Inflammatory macrophage treated with lipopolysaccharide for 4 hours (primary cell): Measurements from ENCODE around the gene STK11IP.

Source experiments
- DNase-seq: peaks from one replicate; pipeline ENCODE4 v3.0.0-alpha.2; 2020

Gene STK11IP

GRCh38 chr2:219597552-219598307, at the start of gene STK11IP:
STK11IP (plus strand) TSS chr2:219597857; CDS start chr2:219598120, 263 bp downstream.
- peak; percentile 98 for DNase-seq

GRCh38 chr2:219548990-219549389, 48.7 kb upstream of the STK11IP start:
- DNase-seq = no peak

DNA sequence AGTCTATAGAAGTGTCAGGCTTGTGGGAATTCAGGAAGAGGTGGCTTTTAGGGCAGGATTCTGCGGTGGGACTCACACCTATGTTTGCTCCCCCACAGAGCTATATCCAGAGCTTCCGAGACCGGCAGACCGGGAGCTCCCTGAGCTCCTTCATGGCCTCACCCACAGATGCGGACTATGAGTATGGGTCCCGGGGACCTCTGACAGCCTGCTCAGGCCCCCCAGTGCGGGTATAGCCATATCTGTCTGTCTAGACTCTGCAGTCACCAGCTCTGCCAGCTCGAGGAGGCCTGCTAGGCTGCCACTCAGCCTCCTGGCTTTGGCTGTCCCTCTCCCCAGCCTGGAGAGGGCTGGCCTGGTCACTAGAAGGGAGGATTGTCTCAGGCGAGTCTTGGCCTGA, 48.0 kb upstream of the STK11IP start:
- no peak for DNase-seq

GRCh38 chr2:219551441-219552381, 45.9 kb upstream of the STK11IP start:
- no peak for DNase-seq

GRCh38 chr2:219552382-219553167, 45.1 kb upstream of the STK11IP start:
- peak; percentile 79 for DNase-seq

GRCh38 chr2:219553168-219553417, 44.6 kb upstream of the STK11IP start:
- DNase-seq = no peak

GRCh38 chr2:219553463-219553963, 44.1 kb upstream of the STK11IP start:
- DNase-seq = no peak

- DNase-seq = no peak
Measured at GRCh38 chr2:219554350-219554749, 43.3 kb upstream of the STK11IP start.

GRCh38 chr2:219555956-219556355, 41.7 kb upstream of the STK11IP start:
- no peak for DNase-seq

DNA sequence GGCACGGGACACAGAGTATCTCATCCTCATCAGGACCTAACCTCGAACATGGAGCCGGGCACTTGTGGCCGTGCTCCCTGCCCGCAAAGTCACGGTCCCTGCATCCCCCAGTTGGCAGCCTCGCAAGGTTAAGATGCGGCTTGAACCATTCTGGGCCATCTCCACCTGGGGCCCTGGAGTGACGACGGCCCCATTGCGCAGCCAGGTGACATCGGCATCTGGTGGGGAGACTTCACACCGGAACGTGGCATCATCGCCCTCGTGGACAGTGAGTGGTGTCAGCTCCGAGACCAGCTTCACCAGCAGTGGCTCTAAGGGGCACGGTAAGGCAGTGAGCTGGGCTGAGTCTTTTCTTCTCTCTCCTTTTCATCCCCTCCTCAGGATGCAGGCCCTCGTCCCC, 41.2 kb upstream of the STK11IP start:
- DNase-seq = no peak

- DNase-seq = no peak
Measured at GRCh38 chr2:219557320-219557719, 40.3 kb upstream of the STK11IP start.

DNA sequence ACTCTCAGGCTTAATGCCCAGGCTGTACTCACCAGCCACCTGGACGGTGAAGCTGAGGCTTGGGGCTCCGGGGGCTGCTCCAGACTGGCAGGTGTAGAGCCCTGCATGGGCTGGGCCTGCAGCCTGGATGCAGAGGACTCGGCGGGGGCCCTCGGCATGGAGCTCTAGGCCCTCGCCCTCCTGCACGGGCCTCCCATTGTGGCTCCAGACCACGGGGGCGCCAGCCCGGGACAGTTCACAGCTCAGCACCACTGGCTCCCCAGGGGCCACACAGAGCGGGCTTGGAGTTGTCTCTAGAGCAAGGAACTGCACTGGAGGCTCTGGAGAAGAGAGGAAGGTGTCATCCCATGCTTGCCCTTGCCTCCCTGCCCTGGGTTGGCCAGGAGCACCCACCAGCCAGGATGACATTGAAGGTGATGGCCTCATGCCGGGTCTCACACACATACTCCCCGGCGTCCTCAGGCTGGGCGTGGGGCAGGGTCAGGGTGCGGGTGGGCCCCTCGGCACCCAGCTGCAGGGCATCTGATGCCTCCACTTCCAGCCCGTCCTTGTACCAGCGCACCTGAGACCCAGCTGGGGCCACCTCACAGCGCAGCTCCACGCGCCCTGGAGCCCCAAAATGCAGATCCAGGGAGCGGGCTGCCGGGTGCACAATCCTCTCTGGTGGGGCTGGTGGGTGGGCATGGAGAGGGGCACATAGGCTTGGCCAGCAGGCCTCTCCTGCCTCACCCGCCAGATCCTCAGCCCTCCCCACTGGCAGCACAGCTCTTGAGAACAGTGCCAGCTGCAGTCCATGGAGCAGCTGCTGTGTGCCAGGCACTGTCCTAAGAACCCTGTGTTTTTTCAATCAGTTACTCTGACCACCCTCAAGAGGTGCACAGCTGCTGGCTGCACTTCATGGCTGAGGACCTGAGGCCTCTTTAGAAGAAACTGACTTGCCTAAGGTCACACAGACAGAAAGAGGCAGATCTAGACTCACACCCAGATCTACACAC, 39.6 kb upstream of the STK11IP start:
- DNase-seq = no peak

- no peak for DNase-seq
Measured at GRCh38 chr2:219559156-219559915, 38.3 kb upstream of the STK11IP start.

DNA sequence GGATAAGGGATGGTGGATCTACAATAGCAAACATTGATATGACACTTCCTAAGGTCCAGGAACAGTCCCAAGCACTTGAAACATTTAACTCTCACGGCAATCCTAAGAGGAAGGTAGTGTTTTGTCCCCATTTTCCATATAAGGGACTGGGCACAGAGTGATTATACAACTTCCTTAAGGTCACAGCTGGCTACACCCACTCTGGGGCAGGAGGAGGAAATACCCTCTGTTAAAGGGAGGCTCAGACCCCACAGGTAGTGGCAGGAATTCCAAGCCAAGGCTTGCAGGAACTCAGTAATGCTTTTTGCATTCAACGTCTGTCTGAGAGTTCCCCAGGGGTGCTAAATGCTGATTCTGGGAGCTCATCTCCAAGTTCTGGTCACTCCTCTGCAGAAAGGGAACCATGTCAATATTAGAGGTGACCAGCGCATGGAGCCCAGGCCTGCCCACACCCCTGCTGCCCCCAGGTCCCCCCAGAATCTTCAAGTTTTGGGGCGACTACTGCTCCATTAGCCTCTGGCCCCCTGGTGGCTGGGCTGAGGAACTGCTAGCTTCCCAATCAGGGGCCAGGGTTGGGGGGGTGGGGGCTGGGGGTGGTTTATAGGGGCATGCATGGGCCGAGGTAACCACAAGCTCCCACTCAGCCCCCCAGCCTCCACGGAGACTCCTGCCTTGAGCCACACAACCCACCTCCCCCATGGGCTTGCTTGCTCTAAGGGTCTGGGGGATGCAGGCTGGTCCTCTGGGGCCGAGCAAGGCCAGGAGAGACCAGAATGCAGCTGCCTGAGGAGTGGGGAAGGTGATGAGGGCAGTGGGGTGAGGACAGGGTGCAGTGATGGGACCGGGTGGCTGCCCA, 37.4 kb upstream of the STK11IP start:
- no peak for DNase-seq

- no peak for DNase-seq
Measured at GRCh38 chr2:219560893-219561178, 36.8 kb upstream of the STK11IP start.

DNA sequence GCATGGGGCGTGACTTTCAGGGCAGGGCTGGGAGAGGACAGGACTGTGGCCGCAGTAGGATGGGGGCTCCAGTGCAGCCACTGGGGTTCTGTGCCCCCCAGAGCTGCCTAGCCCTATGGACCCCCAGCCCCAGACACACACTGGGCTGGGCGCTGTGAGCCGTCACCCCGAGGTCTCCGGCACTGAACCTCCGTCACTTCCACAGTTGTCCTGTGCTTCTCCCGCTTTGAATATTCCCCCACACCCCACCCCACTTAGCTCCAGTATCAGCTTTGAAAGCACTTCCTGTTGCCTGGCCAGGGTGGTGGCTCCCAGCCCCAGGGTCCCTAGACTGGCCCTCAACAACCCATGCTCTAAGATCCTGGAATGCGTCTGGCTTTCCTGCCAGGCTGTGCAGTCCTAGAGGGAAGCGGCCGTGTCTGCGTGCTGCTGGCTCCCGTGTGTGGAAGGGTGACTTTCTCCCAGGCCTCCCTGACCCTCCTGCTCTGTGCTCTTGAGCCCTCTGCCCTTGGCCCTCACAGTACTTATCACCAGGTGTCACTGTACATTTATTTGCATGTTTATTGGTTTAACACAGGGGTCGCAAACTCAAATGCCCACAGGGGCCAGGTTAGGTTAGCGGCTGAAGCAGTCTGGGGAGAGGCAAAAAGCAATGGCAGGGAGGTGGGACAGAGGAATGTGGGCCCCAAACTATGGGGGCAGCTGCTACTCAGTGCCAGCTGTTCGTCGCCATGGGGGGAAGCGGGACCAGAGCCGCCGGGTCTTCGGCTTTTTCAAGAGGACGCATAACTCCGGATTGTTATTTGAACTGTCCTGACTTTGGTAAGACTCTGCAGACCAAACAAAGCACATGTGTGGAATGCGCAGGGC, 36.2 kb upstream of the STK11IP start:
- DNase-seq = no peak

DNA sequence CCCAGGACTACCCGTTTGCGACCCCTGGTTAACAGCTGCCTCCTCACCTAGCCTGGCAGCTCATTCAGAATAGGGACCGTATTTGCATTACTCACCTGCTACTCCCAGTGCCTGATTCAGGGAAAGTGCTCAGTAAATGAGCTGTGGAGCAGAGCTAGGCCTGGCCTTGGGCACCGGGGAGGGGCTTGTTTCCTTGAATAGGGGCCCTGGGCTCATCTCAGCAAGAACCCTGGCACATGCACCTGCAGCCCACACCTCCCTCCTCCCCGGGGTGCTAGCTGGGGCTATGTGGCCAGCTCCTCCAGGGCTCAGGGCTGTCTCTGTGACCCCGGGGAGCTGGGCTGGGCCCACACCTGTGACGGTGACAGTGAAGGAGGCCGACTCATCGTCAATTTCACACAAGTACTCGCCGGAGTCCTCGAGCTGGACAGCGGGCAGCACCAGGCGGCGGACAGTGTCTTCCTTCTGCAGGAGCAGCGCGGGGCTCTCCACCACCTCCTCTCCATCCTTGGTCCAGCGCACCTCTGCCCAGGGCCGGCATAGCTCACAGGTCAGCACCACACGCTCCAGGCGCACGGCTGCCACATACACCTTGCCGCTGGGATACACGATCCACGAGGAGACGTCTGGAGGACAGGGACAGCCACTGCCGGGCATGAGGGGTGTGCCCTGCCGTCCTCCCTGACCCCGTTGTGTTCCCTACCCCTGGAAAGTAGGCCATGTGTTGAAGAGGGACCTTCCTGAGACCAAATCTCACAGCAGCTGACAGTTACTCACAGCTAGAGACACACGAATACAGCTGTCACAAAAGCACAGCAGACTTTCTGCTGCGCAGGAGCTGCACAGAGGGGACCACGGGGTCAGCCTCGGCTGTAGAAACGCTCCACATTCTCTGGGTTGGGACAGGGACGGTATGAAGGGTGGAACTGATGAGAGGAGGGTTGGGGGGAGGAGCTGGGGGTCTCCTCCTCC, 35.3 kb upstream of the STK11IP start:
- no peak for DNase-seq

DNA sequence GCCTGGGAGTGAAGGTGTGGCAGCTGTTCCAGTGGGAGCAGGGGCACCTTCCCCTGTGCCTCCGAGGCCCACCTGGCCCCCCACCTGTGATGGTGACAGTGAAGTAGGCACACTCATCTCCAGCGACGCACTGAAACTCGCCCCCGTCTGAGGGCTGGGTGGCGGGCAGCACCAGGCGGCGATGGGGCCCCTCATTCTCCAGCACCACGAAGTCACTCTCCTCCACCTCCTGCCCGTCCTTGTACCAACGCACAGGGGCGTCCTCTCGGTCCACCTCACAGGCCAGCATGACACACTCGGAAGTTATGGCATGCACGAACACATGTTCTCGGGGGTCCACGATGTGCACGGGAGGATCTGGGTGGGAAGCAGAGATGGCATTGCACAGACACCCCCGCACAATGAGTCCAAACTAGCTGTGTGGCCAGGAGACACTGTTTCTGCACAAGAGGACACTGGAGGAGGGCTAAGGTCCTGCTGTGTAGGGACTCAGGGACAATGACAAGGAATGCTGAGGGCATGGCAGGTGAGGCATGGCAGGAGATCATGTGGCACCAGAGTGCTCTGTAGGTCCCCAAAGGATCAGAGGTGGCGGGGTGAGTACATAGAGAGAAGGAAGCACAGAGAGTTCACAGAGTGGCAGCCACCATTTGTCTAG, 34.3 kb upstream of the STK11IP start:
- DNase-seq = no peak
